NCI-H2081 (cell line): ENCODE results near the gene ALDH1B1.
A peak's percentile ranks its signal among the peaks of the same experiment; 100 is the strongest.

Experiments used
- DNase-seq, 2 experiments: peaks; one replicate each; lab custom pipeline; 2025; lab: John Stamatoyannopoulos, UW

Gene ALDH1B1

GRCh38 chr9:38392235-38393127 lies at the start of gene ALDH1B1:
ALDH1B1 (plus strand) TSS chr9:38392702; CDS start chr9:38395749, 3,047 bp downstream.
- DNase-seq: peak; percentile 84 to 87

- no peak for DNase-seq
Measured at GRCh38 chr9:38343037-38343436, 49.5 kb upstream of the ALDH1B1 start.

DNA sequence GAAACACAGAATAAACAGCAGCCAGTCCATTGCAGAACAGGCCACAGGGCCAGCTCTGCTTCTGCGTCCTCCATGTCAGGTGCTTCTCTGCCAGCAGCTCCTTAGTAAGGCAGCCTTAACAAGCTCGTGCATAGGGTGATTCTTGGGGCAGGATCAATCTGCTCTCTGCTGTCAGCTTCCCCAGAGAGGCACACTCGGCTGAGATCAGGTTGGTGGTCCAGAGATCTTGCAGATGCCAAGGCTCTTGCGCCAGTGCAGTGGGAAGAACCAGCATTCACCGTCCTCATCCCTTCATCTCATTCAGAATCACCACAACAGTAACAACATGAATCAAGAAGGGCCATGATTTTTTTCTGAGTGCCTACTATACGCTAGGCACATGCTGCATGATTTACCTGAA lies 49.0 kb upstream of the ALDH1B1 start:
- no peak for DNase-seq

DNA sequence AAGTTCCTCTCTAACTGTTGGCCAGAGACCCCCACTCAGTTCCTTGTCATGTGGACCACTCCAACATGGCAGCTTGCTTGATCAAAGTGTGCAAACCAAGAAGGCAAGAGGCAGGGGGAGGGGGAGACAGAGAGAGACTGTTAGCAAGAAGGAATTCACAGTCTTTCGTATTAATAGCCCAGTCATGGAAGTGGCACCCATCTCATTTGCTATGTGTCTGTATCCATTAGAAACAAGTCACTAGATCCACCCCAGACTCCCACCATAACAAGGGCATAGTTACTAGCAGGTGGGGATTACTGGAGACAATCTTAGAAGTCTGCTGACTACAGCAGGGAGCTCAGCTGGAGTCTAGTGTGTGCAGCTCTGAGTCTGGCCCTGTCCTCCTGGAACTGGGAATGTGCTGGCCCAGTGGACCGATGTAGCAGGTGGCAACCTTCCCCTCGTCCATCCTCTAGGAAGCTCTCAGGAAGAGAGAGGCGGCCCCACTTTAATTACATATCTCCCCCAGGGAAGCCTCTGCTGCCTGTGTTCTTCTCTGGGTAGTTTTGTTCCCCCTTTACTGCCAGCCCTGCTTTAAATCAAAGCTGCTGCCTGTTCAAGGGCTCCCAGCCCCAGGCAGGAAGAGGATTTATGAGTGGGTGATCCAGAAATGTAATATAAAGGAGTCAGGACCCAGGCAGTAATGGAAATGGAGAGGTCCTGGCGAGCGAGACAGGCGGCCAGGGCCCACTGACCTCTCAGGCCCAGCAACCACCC lies 47.8 kb upstream of the ALDH1B1 start:
- DNase-seq: no peak

GRCh38 chr9:38345851-38346755 lies 46.4 kb upstream of the ALDH1B1 start:
- no peak for DNase-seq

DNA sequence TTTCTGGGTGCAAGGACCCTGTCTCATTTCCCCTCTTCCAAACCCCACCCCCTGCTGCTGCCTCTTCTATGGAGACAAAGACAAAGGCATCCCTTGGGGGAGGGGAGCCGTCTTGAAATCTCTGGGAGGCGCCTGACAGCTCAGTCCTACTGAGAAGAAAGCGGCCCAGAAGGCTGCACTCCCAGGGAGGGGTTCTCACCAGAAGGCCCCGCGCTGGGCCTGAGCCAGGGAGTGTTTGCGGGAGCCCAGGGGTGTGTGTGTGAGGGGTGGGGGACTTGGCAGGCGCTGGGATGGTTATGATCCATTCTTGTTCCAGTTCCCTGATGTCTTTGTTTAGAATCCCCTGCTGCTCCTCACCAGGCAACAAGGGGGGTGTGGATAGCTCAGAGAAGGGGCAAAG lies 45.7 kb upstream of the ALDH1B1 start:
- peak; percentile 47 to 49 for DNase-seq

- DNase-seq: no peak
Measured at GRCh38 chr9:38347271-38347671, 45.2 kb upstream of the ALDH1B1 start.

DNA sequence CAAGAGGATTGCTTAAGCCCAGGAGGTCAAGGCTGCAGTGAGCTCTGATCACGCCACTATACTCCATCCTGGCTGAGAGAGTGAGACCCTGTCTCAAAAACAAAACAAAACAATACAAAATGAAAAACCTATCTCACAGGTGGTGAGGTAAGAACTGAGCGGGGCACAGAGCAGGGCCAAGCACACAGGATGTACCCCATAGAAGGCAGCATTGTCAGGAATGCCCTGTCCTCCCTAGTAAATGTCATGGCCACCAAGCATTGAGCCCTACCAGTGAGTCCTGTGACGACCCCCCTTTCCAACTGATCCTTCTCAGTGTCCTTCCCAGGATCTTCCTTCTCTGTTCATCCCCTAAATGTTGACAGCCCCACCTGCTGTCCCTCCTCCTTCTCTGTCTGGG lies 44.6 kb upstream of the ALDH1B1 start:
- DNase-seq: no peak

- no peak for DNase-seq
Measured at GRCh38 chr9:38350529-38350928, 42.0 kb upstream of the ALDH1B1 start.

- peak; percentile 59 to 67 for DNase-seq
Measured at GRCh38 chr9:38352530-38353328, 39.8 kb upstream of the ALDH1B1 start.

DNA sequence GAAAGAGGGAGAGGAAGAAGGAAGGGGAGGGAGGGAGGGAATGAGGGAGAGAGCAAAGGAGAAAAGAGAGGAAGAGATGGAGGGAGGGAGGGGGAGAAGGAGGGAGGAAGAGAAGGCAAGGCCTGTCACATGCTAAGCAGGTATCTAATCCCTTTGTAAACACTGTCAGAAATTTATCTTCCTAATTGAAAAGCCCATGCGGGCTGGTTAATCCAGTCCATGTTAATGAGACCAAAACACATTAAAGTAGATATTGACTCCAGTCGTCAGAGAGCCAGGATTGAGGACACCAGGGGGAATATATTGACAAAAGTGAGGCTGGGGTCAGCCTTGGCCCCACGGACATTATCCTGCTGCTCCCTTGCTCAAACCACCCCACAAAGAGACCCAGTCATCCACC lies 37.4 kb upstream of the ALDH1B1 start:
- DNase-seq: no peak

DNA sequence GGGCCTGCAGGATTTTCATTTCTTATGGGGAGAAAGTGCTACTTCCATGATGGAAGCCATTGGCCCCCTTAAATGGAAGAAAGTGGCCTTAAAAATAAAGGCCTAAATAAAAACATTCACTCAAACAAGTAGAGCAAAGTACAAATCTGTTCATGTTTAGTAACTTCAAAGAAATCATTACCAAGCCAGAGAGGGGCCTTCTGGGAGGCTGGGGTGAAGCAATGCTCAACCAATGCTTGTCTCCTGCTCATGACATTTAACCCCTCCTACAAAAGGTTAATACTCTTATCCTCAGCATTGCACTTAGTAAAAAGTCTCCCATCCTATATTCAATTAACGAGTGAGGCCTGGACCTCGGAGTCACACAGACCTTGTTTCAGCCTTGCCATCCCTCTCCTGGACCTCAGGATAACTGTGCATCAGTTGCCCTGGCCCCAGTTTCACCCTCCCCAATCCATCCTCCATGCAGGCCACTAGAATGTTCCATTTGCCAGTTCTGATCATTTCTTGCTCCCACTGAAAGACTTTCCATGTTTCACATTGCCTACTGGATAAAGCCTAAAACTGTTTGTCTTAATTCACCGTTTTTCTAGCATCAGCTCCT lies 36.9 kb upstream of the ALDH1B1 start:
- no peak for DNase-seq

DNA sequence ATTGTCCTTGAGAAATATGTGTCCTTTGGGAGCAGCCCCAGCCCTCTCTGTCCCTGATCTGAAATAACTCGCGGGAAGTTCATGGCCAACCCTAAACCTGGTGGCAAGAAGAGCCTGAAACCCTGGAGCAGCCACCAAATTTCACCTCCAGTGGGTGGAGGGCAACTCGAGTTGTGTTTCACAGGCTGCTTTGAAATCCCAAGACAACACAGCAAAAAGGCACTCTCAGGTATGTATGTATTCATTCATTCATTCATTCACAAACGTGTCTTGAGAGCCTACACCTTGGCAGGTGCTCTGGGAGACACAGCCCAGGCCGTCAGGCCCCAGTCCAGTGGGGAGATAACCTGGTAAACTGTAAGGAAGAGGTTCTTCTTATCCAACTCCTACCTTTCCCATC lies 35.7 kb upstream of the ALDH1B1 start:
- no peak for DNase-seq

DNA sequence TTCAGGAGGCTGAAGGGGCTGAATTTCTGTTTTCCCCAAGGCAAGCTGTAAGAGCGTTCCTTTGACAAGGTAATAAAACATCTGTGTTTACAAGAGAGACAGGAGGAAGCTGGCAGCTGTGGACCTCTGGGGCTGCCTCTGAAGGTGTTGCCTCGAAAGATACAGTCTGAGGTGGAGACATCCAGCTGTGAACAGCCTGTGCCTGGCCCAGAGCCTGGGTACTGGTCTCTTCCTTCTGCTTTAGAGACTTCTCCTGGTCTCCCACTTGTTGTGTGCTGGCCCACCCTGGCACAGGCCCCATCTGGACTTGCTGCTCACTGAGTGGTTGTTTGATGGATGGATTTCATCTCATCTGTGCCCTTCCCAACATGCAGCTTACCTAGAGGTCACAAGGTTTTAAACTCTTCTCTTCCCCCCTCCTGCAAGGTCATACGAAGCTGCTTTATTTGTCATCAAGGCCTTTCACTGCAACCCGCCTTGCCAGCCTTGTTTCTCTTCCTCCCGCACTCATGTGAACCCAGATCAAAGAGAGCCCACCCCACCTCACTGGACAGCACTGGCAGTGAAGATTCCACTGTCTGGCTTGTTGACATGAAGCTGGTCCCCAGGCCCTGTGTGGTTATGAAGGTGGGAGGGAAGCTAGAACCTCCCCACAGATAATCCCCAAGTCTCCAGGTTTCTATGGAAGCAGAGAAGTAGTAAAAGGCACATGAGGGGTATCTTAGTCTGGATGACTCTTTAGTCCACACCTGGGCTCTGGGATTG lies 35.0 kb upstream of the ALDH1B1 start:
- no peak for DNase-seq

GRCh38 chr9:38358390-38359296 lies 33.9 kb upstream of the ALDH1B1 start:
- DNase-seq: no peak

DNA sequence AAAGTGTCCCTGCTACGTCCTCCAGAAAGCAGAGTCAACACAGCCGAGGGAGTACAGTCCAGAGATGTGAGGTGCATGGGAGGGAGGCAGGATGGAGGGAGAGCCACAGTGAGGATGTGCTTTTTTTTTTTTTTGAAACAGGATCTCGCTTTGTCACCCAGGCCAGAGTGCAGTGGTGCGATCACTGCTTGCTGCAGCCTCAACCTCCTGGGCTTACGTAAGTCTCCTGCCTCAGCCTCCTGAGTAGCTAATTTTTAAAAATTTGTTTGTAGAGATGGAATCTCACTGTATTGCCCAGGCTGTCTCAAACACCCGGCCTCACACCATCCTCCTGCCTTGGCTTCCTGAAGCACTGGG lies 33.2 kb upstream of the ALDH1B1 start:
- no peak for DNase-seq

GRCh38 chr9:38359689-38360385 lies 32.7 kb upstream of the ALDH1B1 start:
- no peak for DNase-seq

DNA sequence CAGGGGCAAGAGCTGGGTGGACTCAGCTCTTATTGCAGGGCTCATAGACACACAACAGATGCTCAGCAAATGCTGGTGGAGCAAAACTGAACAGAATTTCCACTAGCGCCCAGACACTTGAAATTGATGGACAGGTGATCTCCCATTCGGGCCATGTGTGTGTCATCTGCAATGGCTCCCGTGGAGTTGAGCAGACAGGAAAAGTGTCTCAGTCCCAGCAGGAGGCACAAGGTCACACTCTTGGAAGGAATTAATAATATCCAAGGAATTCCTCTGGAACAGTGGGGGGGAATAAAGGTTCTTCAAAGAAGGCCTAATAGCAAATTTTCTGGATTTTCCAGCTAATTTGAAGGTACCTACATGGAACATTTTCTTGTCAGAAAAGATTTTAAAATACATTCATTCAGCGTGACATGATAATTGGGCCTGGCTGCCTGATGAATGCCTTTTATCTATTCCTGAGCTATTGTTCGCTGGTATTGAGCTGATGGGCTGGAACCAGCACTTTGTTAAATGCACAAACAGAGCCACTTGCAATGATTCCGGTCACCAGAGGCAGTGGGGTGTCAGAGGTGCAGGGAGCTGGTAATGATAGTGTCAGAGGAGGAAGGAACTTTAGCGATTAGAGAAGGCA lies 31.5 kb upstream of the ALDH1B1 start:
- DNase-seq: no peak
